IPS-11a (cell line): Measurements from ENCODE around the gene MIA.
"Not testable (repeated sequence)": the region's sequence is repeated elsewhere in the genome, so short reads cannot be mapped to it uniquely, and the experiment has no call there.

Experiments used
- H3K4me3 ChIP-seq: one replicate; pipeline ENCODE4 v1.5.1; 2013; ENCODE audit warnings: low read depth, low read length, control low read depth

Gene MIA

DNA sequence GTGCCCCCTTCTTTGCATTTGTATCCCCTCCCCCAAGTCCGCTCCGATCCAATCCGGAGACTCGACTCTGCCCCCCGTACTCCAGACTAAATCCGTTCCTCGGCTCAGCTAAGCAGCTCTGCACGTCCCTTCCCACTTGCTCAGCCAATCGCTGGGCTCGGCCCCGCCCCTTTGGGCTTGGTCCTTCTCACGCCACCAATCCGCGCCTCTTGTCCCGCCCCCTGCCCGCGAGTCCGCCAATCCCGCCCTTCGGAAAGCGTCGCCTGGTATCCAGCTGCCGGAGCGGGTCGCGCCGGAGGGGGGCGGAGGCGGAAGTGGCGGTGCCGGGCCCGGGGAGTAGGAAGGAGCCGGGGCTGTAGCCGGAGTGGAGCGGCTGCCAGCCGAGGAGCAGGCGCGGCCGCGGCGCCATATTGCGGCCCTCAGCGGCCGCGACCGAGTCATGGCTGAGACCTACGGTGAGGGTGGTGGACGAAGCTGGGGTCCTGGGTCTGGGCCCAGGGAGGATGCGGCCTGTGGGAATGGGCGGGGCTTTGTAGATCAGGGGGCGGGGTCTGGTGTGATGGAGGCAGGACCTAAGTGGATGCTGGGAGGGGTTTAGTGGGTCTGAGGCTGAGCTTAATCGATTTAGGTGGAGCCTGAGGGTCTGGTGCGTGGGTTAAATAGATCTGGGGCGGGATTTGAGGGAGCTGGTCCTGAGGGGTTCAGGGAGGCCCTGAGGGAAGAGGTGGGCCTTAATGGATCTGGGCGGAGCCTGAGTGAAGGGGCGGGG lies 2.8 kb downstream of the MIA start, which contains the start of gene RAB4B:
RAB4B (plus strand) TSS at position 311 of the 769 bp plus-strand sequence; CDS start at position 440, 129 bp downstream.
- H3K4me3 ChIP-seq, result peak within 1 kb of the TSS; percentile 77

DNA sequence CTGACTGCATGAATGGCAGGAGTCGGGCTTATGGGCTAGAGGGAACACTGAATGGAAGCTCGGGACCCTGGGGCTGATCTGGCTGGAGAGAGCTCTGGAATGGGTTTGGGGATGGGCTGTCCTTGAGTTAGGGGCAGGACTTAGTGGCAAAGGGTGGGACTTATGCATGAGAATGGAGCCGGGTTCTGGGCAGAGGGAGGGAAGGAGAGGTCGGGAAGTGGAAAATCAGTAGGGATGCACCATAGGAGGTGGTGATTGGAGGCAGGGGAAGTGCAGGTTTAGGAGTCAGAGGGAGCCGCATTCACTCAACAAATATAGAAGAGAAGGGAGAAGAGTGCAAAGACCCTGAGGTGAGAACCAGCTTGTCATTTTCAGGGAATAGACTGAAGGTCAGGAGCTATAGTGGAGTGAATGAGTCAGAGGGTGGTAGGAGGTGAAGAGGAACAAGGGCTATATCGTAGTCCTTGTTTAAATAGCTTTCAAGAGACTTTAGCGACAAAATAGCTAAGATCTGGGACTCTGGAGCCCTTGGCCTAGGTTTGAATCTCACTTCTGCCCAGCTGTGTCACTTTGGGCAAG lies 3.5 kb downstream of the MIA start:
- H3K4me3 ChIP-seq, result peak overlapping the region; percentile 77

DNA sequence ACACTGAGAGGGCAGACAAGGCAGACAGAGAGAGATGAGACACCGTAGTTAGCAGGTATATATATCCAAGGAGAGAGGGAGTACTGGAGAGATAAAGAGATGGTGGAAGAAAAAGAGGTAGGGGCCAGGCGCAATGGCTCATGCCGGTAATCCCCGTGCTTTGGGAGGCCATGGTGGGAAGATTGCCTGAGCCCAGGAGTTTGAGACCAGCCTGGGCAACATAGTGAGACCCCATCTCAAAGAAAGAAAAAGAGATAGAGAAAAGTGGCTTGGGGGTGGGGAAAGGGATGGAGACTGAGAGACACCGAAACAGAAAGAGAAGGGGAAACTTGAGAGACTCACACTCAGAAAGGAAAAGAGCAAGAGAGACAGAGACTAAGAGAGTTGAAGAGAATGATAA lies 5.3 kb downstream of the MIA start:
- H3K4me3 ChIP-seq, result no peak overlapping the region

DNA sequence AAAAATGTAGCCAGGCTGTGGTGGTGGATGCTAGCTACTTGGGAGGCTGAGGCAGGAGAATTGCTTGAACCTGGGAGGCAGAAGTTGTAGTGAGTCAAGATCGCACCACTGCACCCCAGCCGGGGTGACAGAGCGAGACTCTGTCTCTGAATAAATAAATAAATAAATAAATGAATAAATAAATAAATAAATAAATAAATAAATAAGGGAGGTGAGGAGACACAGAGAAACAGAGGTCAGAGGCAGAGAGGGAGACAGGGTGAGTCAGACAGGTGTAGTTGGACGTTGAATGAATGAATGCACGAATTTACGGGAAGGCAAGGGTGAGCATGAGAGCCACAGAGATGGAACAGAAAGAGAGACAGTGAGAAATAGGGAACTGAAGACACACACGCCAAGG lies 5.8 kb downstream of the MIA start:
- H3K4me3 ChIP-seq, result no peak overlapping the region

DNA sequence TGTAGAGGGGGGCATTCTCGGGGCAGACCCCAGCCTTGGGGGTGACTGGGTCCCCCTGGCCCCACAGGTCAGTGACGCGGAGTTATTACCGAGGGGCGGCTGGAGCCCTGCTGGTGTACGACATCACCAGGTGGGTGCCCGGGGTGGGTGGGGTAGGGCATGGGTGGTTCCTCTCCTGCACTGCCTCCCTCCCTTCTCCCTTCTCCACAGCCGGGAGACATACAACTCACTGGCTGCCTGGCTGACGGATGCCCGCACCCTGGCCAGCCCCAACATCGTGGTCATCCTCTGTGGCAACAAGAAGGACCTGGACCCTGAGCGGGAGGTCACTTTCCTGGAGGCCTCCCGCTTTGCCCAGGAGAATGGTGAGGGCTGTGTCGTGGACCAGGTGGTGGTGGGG lies 8.4 kb downstream of the MIA start:
- H3K4me3 ChIP-seq, result no peak overlapping the region

DNA sequence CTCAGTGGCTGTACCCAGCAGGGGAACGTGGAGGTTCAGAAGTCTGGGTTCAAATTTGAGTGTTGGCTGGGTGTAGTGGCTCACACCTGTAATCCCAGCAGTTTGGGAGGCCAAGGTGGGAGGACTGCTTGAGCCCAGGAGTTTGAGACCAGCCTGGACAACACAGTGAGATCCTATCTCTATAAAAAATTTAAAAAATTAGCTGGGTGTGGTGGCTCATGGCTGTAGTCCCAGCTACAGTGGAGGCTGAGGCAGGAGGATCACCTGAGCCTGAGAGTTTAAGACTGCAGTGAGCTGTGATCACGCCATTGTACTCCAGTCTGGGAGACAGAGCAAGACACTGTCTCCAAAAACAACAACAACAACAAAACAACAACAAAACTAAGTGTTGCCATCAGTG lies 8.8 kb downstream of the MIA start:
- not testable (repeated sequence) for H3K4me3 ChIP-seq

DNA sequence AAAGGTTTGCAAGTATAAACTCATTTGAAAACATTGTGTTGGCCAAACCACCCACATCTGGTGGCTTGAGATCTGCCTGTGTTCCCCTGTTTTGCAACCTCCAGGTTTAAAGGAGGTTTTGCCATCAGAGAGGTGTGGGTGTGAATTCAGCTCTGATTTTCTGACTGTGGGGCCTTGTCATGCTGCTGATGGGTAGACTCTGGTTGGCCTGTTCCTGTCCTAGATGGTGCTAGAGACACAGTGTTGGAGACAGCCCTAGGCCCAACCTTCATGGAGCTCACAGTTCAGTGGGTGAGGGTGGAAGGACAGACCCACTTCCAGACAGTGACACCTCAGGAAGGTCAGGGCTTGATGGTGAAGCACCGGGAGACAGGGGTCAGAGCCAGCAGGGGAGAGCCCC lies 10.2 kb downstream of the MIA start:
- H3K4me3 ChIP-seq, result no peak overlapping the region

DNA sequence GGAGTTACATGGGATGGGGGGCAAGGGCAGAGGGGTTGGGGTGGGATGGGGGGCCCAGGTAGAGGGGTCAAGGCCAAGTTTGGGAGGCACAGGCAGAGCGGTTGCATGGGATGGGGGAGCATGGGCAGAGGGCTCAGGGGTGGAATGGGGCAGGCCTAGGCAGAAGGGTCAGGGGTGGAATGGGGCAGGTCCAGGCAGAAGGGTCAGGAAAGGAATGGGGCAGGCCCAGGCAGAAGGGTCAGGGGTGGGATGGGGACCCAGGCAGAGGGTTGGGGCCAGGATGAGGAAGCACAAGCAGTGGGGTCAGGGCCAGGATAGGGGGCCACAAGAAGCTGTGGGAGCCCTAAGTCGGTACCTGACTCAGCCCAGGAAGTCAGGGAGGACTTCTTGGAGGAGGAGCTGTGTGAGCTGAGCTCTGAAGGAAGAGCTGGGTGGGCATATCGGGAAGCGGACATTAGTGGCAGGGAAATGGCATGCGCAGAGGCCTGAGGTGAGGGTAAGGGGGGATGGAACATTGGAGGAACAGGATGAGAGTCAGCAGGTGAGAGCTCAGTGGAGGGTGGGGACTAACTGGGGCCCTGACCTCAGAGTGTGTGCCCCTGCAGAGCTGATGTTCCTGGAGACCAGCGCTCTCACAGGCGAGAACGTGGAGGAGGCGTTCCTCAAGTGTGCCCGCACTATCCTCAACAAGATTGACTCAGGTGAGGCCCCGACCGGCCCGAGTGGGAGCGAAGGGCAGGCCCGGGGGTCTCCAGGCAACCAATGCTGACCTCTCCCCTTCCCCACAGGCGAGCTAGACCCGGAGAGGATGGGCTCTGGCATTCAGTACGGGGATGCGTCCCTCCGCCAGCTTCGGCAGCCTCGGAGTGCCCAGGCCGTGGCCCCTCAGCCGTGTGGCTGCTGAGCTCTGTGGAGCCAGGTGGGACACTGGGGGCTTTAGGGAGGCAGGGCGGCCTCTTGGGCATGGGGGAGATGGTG lies 11.0 kb downstream of the MIA start:
- no peak overlapping the region for H3K4me3 ChIP-seq

DNA sequence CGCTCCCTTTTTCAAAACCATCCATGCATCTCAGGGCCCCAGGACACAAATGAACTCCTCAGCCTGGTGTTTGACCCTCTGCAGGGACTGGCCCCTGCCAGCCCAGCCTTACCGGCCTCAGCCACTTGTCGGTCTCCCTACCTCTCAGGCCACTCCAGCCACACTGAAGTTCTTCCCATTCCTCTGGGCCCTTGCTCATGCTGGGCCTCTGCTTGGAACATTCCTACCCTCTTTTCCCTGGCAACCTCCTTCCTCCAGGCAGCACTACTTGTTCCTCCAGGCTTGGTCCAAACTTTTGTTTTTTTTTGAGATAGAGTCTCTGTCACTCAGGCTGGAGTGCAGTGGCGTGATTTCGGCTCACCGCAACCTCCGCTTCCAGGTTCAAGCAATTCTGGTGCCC lies 16.0 kb downstream of the MIA start:
- no peak overlapping the region for H3K4me3 ChIP-seq

DNA sequence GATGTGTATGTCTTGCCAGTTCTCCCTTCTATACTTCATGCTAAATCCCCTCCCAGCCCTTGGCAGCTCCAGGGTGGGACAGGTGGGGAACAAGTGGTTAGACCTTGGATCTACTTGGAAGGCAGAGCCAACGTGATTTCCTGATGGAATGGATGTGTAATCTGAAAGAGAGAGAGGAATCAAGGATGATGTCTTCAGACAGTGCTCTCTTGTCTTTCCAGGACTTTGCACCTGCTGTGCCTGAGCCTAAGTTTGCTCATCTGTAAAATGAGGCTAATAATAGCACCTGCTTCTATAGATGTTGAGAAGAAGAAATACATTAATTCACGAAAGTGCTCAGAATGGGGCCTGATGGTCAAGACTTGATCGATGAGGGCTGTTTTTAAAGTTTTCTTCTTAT lies 16.7 kb downstream of the MIA start:
- no peak overlapping the region for H3K4me3 ChIP-seq

DNA sequence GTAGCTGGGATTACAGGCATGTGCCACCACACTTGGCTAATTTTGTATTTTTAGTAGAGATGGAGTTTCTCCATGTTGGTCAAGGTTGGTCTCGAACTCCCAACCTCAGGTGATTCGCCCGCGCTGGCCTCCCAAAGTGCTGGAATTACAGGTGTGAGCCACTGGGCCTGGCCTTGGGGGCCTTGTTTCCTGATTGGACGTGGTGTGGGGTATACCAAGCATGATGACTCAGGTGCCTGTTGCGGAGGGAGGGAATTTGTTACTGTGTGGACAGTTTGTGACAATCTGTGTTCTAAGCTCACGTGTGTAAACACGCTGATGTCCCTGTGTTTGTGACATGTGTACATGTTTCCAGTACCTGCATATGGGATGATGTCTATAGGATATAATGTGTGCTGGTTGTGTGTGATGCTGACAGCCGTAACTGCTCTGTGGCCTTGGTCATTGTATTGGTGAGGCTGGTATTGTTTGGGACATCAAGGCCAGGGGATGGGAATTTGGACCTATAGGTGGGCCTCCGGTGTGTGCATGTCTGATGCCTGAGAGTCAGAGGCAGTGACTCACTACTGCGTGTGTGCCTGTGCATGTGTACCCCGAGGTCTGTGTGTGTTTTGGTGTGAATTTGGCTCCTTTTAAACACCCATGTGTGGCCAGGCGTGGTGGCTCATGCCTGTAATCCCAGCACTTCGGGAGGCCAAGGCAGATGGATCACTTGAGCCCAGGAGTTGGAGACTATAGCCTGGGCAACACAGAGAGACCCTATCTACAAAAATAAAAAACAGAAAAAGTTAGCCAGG lies 22.0 kb downstream of the MIA start:
- no peak overlapping the region for H3K4me3 ChIP-seq

DNA sequence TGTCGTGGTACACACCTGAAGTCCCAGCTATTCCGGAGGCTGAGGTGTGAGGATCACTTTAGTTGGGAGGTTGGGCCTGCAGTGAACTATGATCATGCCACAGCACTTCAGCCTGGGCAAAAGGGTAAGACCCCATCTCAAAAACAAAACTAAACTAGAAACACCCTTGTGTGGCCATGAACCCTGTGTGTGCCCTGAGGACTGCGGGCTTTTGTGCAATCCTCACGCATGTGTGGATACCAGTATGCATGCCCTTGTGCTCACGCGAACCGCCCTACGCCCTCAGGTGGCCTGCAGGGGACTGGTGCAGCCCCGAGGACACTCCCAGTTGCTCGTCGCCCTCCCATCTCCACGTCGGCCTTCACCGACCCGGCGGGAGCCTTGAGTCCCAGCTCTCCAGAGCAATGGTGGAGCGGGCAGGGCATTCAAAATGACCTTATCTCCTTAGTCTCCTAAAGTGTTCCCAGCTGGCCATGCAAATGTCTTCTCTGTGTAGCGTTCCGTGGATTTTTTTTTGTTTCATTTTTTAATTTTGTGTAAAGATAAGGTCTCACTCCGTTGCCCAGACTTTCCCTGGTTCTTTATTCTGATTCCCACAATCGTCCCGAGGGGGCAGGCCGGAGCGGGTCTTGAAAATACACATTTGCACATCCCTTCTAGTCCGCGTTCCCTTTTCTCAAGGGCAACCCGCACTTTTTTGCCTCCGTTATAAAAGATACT lies 22.8 kb downstream of the MIA start:
- peak overlapping the region; percentile 66 for H3K4me3 ChIP-seq

DNA sequence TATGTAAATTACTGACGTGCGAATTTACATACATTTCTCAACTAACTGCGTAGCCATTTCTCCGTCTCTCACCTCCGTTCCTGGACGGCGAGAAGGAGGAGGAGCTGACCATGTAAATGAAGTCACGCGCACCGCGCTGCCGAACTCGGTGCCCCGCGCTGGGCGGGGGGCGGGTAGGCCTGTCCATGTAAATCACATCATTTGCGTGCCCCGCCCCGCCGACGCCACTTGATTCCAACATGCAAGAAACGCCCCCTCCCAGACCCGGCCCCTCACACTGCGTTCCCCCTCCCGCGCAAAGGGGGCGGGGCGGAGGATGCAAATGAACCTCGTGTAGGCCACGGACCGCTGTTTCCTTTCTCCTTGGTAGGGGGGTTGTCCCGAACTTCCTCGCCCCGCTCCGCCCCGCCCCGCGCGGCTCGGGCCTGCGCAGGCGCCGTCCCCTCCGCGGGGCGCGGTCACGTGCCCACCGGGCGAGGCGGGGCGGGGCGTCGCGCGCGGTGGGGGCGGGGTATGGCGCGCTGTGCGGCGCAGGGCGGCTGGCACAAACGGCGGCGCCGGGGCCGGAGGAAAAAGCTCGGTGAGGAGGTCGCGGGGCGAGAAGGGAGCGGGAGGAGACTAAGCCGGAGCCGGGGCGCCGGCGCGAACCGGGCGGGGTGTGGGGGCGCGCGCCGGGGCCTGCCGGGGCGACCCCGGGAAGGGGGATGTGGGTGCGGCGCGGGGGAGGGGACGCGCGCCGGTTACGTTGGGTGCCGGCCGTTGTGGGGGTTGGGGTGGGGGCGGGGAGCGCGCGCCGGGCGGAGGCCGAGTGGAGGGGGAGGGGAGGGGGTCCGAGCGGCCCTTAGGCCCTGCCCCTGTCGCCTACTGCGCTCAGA lies 23.6 kb downstream of the MIA start, which contains the start of gene EGLN2:
EGLN2 (plus strand) TSS at position 509 of the 875 bp plus-strand sequence. CDS start 1,382 bp downstream, outside the sequence.
- peak within 1 kb of the TSS; percentile 79 for H3K4me3 ChIP-seq

DNA sequence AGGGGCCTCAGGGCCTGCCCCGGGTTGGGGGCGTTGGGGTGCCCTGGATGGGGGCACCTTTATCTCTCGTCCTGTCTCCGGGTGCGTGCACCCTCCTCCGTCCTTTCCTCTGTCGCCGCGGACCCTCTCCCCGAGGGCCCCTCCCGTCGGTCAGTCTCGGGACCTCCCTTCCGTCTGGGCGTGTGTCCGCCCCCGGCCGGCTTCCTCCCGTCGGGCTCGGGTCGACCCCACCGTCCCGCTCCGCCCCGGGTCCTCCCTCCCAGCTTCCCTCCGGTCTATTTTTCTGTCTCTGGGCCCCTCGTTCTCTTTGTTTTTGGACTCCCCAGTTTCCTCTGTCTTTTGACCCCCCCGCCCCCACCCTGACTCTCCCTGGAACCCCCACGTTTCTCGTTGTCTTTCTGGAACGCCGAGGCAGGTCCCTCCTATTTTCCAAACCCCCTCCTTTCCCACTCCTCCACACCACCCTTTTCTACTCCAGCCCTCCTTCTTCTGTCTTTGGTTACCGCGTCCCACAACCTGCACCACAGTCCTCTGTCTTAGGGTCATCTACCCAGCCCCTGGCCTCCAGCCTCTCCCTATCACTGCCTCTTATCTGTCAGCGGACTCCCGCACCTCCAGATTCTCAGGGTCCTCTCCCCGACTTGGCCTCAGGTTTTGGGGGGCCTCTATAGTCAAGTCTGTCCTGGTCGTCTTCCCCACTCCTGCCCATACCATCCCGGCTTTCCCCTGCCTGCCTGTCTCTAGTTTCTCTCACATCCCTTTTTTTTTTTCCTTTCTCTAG lies 24.4 kb downstream of the MIA start:
- peak overlapping the region; percentile 79 for H3K4me3 ChIP-seq

DNA sequence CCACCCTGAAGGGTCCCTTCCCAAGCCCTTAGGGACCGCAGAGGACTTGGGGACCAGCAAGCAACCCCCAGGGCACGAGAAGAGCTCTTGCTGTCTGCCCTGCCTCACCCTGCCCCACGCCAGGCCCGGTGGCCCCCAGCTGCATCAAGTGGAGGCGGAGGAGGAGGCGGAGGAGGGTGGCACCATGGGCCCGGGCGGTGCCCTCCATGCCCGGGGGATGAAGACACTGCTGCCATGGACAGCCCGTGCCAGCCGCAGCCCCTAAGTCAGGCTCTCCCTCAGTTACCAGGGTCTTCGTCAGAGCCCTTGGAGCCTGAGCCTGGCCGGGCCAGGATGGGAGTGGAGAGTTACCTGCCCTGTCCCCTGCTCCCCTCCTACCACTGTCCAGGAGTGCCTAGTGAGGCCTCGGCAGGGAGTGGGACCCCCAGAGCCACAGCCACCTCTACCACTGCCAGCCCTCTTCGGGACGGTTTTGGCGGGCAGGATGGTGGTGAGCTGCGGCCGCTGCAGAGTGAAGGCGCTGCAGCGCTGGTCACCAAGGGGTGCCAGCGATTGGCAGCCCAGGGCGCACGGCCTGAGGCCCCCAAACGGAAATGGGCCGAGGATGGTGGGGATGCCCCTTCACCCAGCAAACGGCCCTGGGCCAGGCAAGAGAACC lies 25.1 kb downstream of the MIA start:
- peak overlapping the region; percentile 79 for H3K4me3 ChIP-seq

DNA sequence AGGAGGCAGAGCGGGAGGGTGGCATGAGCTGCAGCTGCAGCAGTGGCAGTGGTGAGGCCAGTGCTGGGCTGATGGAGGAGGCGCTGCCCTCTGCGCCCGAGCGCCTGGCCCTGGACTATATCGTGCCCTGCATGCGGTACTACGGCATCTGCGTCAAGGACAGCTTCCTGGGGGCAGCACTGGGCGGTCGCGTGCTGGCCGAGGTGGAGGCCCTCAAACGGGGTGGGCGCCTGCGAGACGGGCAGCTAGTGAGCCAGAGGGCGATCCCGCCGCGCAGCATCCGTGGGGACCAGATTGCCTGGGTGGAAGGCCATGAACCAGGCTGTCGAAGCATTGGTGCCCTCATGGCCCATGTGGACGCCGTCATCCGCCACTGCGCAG lies 25.7 kb downstream of the MIA start:
- H3K4me3 ChIP-seq, result no peak overlapping the region

DNA sequence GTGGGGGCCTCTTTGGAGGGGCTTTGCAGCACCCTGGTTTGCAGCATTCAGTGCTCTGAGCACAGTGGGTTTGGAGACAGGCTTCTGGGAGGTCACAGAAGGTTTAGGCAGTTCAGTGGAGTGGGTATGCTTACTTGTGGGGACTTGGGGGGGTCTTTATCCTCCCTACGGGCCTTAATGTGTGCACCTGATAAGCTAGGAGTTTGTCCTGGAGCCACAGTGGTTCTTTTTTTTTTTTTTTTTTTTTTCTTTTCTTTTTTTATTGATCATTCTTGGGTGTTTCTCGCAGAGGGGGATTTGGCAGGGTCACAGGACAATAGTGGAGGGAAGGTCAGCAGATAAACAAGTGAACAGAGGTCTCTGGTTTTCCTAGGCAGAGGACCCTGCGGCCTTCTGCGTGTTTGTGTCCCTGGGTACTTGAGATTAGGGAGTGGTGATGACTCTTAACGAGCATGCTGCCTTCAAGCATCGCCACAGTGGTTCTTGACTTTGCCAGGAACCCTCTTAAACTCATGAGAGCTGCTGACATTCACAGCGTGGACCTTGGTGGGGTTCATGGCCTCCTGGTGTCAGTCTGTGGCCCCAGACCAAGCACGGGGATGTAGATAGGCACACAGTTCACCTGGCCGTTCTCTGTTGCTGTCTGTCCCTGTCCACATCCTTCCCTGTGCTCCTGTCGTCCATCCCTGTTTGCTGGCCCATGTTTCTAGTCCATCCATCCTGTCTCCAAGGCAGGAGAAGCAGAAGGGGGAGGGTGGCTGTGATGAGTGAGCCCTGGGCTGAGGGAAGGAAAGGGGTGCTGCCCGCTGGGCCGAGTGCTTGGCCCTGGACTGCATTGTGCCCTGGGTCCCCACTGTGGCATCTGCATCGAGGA lies 26.3 kb downstream of the MIA start:
- no peak overlapping the region for H3K4me3 ChIP-seq
